ENCODE measurements around the gene HSD11B1. TPM values are rescaled to one million over a fixed set of nuclear protein-coding genes. Genes with fewer than 3 reads are reported as not detected.

Gene HSD11B1
- total and polyA plus RNA-seq, 2 donors (not counting 3 experiments of a cell fraction or from before 2014, with no cell fraction given): not detected

- Histone ChIP-seq H3K4me2 (ENCODE audit: insufficient read depth, low read length) (no peak overlapping the region), H3K4me1 (ENCODE audit: control insufficient read depth, extremely low read depth, insufficient read depth, low read length) (peaks cover 5% of the 10 kb centered on the region)
- POLR2A ChIA-PET: no interaction called here
Observed at GRCh38 chr1:209705033-209705598, 470 bp downstream of the HSD11B1 start.

More at GRCh38 chr1:209705033-209705598, 470 bp downstream of the HSD11B1 start:
- BruUV-seq (replicated peaks): no TSS peak
- Histone ChIP-seq H3K9me3 (replicated peaks; ENCODE audit: control insufficient read depth, insufficient read depth, low read length) (no peaks in the 10 kb centered on the region), H3K4me3 (replicated peaks in 1 of 3; ENCODE audit: insufficient read depth in 1 of 3, low read depth in 1 of 3, low read length in 3 of 3) (no peak overlapping the region), H3K27me3 (ENCODE audit: control insufficient read depth in 2 of 2, insufficient read depth in 2 of 2, low read length in 2 of 2) (peaks cover 0 to 2% of the 10 kb centered on the region in 2 experiments), H3K9me1 (replicated peaks; ENCODE audit: control insufficient read depth, extremely low read depth, insufficient read depth, low read length) (no peaks in the 10 kb centered on the region), H2AFZ (ENCODE audit: low read depth, low read length) (no peak overlapping the region), H3K36me3 (ENCODE audit: control insufficient read depth in 2 of 2, extremely low read depth in 1 of 2, insufficient read depth in 2 of 2, low read length in 2 of 2) (no peaks in the 10 kb centered on the region), H3K27ac (ENCODE audit: insufficient read depth, low read depth, low read length) (no peak overlapping the region), H4K20me1 (replicated peaks; ENCODE audit: control insufficient read depth, extremely low read depth, insufficient read depth, low read length) (no peaks in the 10 kb centered on the region), H3K9ac (replicated peaks; ENCODE audit: extremely low read depth, insufficient read depth, low read length) (no peak overlapping the region), H3K79me2 (ENCODE audit: control insufficient read depth, insufficient read depth, low read length) (no peaks in the 10 kb centered on the region)
- FAIRE-seq: no peak
- dilution Hi-C loops (cut with MboI; ENCODE audit: extremely low pct_ligation_motif_present, low sequenced_read_pairs) (no loop called here), intact Hi-C loops (cut with micrococcal nuclease) (no loop called here)
- no peak for DNase-seq (ENCODE audit: low read depth, low spot score)
- TF ChIP-seq MYC (IDR thresholded peaks at IDR 0.05; ENCODE audit: low read depth, low read length) (no peak), POLR2AphosphoS5 (IDR thresholded peaks at IDR 0.05; ENCODE audit: insufficient read depth, low read depth, low read length) (no peak), CTCF (IDR thresholded peaks at IDR 0.05; ENCODE audit: extremely low read depth in 1 of 2, insufficient read depth in 1 of 2, low read depth in 1 of 2, low read length in 2 of 2) (no peak), JUN (IDR thresholded peaks at IDR 0.05; ENCODE audit: borderline replicate concordance, insufficient read depth, insufficient read length, low read depth) (no peak), EZH2 (IDR thresholded peaks at IDR 0.05; ENCODE audit: borderline replicate concordance, low read depth, low read length, severe bottlenecking) (no peak), GATA2 (IDR thresholded peaks at IDR 0.05; ENCODE audit: insufficient read depth, insufficient read length, low read depth, low read length) (no peak), MAX (IDR thresholded peaks at IDR 0.05; ENCODE audit: insufficient read depth, insufficient read length) (no peak), FOS (IDR thresholded peaks at IDR 0.05; ENCODE audit: borderline replicate concordance, insufficient read depth, low read length) (no peak), POLR2A (IDR thresholded peaks at IDR 0.05; ENCODE audit: low read depth, low read length) (no peak)
- CTCF ChIA-PET: interaction anchor here (0.6 to 0.7 kb wide), 2 partner anchors 125 to 1225 kb away, joined by 3 read pairs; no protein-coding TSS in a partner anchor

All from endothelial cell of umbilical vein (primary cell).